WI38 (cell line): ENCODE measurements around the gene MIPEP.
A peak's percentile ranks its signal among the peaks of the same experiment; 100 is the strongest.

Experiments used
- H3K4me3 ChIP-seq: 2 replicates; pipeline ENCODE4 v1.5.1; 2011; ENCODE audit warnings: low read depth, mild to moderate bottlenecking, control low read depth, low read length
- TF ChIP-seq, protein P1 (sequence below): IDR thresholded peaks from 2 replicates; pipeline ENCODE4 v1.5.1; 2012; ENCODE audit warnings: low read depth, mild to moderate bottlenecking, control low read depth, low read length

MIPEP gene

DNA sequence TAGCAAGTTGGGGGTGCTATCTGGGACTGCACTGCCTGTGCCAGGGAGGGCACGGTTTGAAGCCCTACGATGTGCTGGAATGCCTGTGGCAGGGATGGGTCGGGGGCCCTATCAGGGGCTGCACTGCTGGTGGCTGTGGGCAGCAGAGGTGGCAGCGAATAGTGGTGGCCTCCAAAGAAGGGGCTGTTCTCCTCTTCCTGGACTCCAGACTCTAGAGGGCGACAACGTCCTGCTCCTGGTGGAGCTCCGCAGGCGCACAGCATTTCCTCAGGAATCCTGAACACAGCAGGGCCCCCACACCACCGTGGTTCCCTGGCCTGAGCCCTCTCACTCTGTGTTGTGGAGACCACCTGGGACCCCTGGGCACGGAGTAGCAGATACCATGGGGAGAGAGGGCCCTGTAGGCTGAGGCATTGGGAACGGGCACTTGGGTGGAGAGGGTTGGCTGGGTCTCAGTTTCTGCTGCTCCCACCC, 173.4 kb downstream of the MIPEP start:
- no peak overlapping the region for H3K4me3 ChIP-seq
- TF ChIP-seq, protein P1, sequence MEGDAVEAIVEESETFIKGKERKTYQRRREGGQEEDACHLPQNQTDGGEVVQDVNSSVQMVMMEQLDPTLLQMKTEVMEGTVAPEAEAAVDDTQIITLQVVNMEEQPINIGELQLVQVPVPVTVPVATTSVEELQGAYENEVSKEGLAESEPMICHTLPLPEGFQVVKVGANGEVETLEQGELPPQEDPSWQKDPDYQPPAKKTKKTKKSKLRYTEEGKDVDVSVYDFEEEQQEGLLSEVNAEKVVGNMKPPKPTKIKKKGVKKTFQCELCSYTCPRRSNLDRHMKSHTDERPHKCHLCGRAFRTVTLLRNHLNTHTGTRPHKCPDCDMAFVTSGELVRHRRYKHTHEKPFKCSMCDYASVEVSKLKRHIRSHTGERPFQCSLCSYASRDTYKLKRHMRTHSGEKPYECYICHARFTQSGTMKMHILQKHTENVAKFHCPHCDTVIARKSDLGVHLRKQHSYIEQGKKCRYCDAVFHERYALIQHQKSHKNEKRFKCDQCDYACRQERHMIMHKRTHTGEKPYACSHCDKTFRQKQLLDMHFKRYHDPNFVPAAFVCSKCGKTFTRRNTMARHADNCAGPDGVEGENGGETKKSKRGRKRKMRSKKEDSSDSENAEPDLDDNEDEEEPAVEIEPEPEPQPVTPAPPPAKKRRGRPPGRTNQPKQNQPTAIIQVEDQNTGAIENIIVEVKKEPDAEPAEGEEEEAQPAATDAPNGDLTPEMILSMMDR, result no peak

DNA sequence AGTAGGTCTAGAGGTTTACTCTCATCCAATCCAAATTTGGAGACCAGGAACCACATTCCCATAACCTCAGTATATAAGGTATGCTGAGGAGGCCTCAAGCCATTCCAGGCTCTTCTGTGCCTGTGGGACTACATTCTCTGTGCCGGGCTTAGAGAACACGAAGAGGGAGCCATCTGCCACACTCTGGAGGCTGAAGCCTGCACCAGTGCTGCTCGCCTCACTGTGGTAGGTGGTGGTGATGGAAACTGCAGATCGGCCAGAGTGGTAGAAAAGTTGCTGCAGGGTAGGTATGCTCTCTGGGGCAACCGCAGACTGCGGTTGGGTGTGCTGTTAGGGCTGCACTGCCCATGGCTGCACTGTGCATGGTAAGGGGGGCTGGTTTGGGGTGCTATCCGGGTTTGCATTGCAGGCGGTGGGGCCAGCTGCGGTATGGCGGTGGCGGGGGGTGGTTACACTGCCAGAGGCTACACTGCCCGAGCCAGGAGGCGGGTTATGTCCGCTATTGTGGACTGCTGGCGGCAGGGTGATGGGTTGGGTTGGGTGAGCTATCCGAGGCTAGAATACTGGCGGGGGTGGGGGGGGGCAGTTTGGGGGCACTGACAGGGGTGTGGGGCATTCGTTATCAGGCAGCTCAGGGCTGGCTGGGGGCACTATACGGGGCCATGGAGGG, 174.0 kb downstream of the MIPEP start:
- H3K4me3 ChIP-seq, result no peak overlapping the region
- TF ChIP-seq, protein P1, result no peak

DNA sequence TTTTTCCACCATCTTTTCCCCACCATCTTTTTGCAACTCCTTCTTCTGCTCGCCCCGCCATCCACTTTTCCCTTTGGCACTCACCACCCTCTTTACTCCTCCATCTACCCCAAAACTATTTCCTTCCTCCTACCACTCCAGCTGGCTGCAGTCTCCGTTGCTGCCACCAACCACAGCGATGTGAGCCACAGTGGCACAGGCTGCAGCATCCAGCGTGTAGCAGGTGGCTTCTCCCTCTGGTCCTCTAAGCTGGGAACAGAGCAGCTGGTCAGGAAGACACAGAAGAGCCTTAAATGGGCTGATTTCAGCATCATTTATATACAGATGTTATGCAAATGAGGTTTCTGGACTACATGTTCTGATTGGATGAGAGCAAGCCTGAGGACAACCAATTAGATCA, 174.5 kb downstream of the MIPEP start:
- TF ChIP-seq, protein P1, result no peak
- no peak overlapping the region for H3K4me3 ChIP-seq

DNA sequence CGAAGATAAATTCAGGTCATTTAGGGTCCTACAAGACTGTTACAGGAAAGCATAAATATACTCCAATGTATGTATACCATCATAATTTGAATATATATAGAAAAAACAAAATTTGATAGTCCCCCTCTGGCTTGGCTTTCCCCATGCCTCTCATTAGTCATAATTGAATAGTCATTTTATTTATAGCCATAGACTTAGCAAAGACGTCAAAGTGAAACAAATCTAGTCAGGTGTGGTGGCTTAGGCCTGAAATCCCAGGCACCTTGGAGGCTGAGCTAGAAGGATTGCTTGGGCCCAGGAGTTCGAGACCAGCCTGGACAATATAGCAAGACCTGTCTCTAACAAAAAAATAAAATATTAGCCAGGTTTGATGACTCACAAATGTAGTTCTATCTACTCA, 177.8 kb downstream of the MIPEP start:
- TF ChIP-seq, protein P1, result no peak
- no peak overlapping the region for H3K4me3 ChIP-seq

DNA sequence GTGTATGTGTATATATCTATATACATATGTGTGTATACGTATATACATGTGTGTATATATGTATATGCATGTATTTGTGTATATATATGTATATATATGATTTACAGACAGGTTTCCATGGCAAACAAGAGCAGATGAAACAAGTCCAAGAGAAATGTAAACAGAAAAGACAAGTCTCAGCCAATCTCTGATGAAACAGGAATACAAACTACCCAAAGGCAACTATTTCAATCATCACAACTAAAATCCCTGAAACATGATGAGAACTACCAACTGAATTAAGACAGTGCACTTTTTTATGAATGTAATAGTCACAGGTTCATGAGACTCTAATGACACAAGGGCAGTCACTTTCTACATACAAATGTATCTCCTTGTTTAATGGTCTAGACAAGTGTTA, 178.8 kb downstream of the MIPEP start:
- TF ChIP-seq, protein P1, result no peak
- no peak overlapping the region for H3K4me3 ChIP-seq

DNA sequence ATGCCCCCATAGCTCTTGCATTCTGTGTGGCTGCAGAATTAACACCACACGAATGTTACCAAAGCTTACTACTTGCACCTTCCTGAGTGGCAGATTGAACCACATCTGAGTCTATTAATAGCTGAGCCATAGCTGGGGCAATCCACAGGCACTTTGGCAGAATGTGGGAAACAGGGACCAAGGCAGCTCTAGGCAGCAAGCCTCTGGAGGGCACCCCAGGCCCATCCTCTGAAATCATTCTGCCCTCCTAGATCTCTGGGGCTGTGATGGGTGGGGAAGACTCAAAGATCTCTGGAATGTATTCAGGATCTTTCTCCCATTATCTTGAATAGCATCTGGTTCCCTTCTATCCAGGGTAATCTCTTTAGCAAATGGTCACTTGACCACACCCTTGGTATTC, 179.7 kb downstream of the MIPEP start:
- TF ChIP-seq, protein P1, result peak; percentile 49
- H3K4me3 ChIP-seq, result no peak overlapping the region

DNA sequence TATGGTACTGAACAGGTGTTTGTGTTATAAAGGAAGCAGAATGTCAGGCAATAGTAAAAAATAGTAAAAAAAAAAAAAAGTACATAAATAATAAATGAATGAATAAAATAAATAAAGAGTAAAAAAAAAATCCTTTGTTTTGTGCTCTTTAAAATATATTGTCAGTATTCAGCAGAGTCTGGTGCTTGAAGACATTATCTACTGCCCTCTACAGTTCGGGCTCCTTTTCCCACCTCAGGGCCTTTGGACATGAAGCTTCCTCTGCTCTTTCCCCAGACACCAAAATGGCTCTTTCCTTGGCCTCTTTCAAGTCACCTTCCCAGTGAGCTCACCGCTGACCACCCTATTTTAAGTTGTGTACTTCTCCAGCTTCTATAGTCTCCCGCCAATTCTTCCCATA, 181.5 kb downstream of the MIPEP start:
- H3K4me3 ChIP-seq, result no peak overlapping the region
- TF ChIP-seq, protein P1, result peak; percentile 26; the same call in 1 of the 2 replicates
